Measurements from ENCODE around the gene NRP1. TPM values are rescaled to one million over a fixed set of nuclear protein-coding genes. Genes with fewer than 3 reads are reported as not detected.

The NRP1 gene
- total RNA-seq, 1 experiment from 2014 or later: 3.0 TPM

- H3K27ac Mint-ChIP-seq: no peak overlapping the region
- DNase-seq (ENCODE audit: low spot score) (no peak), ATAC-seq (no peak)
- H3K4me3 Mint-ChIP-seq: no peak overlapping the region
- ChIA-PET POLR2A (no interaction called here), CTCF (interaction anchor here (1.0 kb wide), 1 partner anchor 38 kb away, joined by 4 read pairs; no protein-coding TSS in a partner anchor)
- H3K9me3 Mint-ChIP-seq: no peaks in the 10 kb centered on the region
- TF ChIP-seq USF2 (CRISPR knock-in tag; IDR thresholded peaks at IDR 0.05) (no peak), ERG (CRISPR knock-in tag; IDR thresholded peaks at IDR 0.05) (no peak), CREB1 (CRISPR knock-in tag; IDR thresholded peaks at IDR 0.05) (no peak), FOXP4 (CRISPR knock-in tag; IDR thresholded peaks at IDR 0.05) (no peak), ZNF281 (CRISPR knock-in tag; IDR thresholded peaks at IDR 0.05) (no peak), IRF1 (CRISPR knock-in tag; IDR thresholded peaks at IDR 0.05) (no peak), ZNF532 (CRISPR knock-in tag; IDR thresholded peaks at IDR 0.05; ENCODE audit: borderline replicate concordance) (no peak), KAT7 (CRISPR knock-in tag; IDR thresholded peaks at IDR 0.05; ENCODE audit: borderline replicate concordance) (no peak), NFATC4 (CRISPR knock-in tag; IDR thresholded peaks at IDR 0.05) (no peak), E2F5 (CRISPR knock-in tag; IDR thresholded peaks at IDR 0.05) (no peak), ZNF512 (CRISPR knock-in tag; IDR thresholded peaks at IDR 0.05; ENCODE audit: borderline replicate concordance) (no peak), GABPB1 (CRISPR knock-in tag; IDR thresholded peaks at IDR 0.05) (no peak), ZNF317 (CRISPR knock-in tag; IDR thresholded peaks at IDR 0.05; ENCODE audit: borderline replicate concordance, low read depth) (no peak), NR2C2 (CRISPR knock-in tag; IDR thresholded peaks at IDR 0.05) (no peak), EMX1 (CRISPR knock-in tag; IDR thresholded peaks at IDR 0.05) (no peak), CREM (CRISPR knock-in tag; IDR thresholded peaks at IDR 0.05) (no peak), ZMAT4 (CRISPR knock-in tag; IDR thresholded peaks at IDR 0.05) (no peak), MLX (CRISPR knock-in tag; IDR thresholded peaks at IDR 0.05) (no peak)
- H3K4me1 Mint-ChIP-seq: peaks cover 16% of the 10 kb centered on the region
- no peaks in the 10 kb centered on the region for H3K36me3 Mint-ChIP-seq
- no peaks in the 10 kb centered on the region for H3K27me3 Mint-ChIP-seq (ENCODE audit: low read depth)
Measured at GRCh38 chr10:33154590-33154989, 179.9 kb downstream of the NRP1 start.

Data from WTC11 (cell line).